GOT3 (cell line): ENCODE measurements around the gene MICAL3.
"Not testable (repeated sequence)": the region's sequence is repeated elsewhere in the genome, so short reads cannot be mapped to it uniquely, and the experiment has no call there.

Experiments used
- DNase-seq: peaks from one replicate; lab custom pipeline; 2025; ENCODE audit warnings: mixed read lengths; lab: John Stamatoyannopoulos, UW

The MICAL3 gene

DNA sequence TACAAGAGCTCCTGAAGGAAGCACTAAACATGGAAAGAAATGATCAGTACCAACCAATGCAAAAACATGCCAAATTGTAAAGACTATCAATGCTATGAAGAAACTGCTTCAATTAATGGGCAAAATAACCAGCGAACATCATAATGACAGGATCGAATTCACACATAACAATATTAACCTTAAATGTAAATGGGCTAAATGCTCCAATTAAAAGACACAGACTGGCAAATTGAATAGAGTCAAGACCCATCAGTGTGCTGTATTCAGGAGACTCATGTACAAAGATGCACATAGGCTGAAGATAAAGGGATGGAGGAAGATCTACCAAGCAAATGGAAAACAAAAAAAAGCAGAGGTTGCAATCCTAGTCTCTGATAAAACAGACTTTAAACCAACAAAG lies 91.9 kb downstream of the MICAL3 start:
- DNase-seq, result not testable (repeated sequence)

- DNase-seq, result no peak
Measured at GRCh38 chr22:17931400-17931825, 92.9 kb downstream of the MICAL3 start.

DNA sequence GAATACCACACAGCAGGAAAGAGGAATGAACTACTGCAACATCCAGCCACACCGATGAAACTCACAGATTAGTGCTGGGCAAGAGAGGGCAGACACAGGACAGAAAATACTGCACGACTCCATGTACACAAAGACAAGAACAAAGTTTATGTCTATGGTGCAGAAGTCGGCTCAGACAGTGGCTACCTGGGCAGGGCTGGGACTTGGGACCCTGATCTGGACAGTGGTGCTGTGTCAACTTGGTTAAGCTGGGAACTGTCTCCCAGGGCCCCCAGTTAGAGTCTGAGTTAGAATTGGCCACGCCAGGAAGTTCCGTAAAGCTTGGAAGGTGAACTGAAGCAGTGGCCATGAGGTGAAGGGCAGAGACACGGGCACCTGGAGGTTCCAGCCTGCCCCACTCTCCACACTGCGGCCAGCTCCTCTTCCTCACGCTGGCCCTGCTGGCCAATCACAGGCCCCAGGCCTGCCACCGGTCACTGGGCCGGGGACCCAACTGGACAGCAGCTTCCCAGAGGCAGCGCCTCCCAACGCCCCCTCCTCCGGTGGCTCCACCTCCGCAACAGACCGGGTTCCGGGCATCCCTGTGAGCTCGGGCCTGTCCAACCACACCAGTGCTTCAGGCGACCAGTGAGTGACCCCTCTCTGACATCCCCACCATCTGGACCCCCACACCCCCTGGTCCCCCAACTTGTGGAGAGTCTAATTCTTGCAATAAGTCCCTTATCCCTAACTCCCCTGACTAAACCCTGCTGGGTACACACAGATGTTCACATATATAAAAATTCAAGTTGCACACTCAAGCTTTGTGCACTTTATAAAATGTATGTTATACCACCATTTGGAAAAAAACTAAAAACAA lies 93.7 kb downstream of the MICAL3 start:
- DNase-seq, result no peak

DNA sequence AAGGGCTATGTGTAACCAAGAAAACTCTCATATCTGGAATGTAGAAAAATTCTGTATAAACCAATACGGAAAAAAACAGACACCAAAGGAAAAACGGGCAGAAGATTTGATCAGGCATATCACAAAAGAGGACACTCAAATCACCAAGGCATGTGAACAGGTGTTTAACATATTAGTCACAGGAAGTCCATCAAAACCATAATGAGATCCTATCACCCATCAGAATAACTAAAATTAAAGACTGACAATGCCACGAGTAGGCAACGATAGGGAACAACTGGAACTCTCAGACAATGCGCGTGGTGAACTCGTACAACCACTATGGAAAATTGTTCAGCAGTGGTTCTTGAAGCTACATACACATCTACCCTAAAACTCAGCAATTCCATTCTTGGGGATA lies 94.5 kb downstream of the MICAL3 start:
- no peak for DNase-seq

GRCh38 chr22:17928391-17928790 lies 96.0 kb downstream of the MICAL3 start:
- no peak for DNase-seq

DNA sequence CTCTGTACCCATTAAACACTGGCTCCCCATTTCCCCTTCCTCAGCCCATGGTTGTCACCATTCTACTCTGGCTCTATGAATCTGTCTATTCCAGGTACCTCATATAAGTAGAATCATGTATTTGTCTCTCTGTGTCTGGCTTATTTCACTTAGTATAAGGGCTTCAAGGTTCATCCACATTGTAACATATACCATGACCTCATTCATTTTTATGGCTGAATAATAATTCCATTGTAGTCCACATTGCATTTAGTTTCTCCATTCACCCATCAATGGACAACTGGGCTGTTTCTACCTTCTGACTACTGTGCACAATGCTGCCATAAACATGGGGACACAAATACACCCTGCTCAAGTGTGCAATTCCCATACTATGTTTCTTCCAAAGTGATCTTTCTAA lies 97.3 kb downstream of the MICAL3 start:
- no peak for DNase-seq

DNA sequence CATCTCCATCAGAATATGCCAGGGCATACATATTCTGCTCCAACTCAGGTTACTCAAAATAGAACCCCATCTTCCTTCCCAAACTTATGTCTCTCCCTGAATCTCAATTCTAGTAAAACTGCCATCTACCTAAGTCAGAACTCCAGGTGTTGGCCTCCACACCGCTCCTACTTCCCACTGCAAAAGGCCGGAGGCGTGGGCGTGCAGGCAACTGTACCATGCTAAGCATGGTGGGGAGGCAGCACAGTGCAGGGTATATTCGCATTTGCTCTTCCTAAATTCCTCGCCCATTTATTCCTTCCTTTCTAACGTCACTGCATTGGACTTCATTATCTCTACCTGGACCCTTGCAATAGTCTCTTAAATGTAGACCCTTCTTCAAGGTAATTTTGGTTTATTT lies 97.8 kb downstream of the MICAL3 start:
- DNase-seq, result no peak

GRCh38 chr22:17925431-17925841 lies 98.9 kb downstream of the MICAL3 start:
- no peak for DNase-seq

DNA sequence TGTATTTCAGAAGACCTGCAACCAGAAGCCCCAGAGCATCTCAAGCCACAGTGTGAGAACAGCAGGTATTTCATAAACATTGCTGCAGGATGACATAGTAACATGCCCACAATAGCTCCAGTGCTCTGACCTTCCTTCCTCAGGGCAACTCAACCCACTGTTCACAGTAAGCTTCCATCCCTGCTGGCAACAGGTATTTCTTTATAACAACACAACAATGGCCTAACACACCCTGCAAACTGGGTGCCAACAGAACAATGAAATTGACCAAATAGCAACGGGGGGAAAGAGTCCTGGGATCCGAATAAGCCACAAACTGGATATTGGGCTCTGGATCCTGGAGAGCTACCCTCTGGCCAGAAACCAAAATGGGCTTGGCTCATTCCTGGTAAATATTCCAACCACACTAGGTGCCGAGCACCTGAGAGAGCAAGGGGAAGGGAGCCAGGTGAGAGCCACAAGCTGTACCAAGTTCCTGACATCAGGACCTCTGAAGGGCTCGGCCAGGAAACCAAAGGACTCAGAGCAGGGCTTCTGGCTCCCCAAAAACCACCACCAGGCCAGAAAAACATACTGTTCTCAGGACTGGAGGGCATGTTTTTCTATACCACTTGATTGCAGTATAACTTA lies 99.5 kb downstream of the MICAL3 start:
- DNase-seq, result no peak

DNA sequence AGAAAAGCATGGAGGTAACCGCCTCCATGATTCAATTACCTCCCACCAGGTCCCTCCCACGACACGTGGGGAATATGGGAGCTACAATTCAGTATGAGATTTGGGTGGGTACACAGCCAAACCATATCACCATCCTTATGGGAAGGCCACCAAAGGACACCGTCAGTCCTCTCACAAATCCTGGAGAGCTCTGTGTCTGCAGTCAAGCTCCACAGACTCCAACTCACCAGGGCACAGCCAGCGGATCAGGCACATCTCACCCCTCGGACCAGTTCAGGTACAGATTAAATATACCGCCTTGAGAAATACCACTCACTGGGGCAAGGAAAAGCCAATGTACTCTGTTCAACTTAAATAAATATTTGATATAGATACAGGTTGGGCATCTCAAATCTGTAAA lies 100.3 kb downstream of the MICAL3 start:
- no peak for DNase-seq

DNA sequence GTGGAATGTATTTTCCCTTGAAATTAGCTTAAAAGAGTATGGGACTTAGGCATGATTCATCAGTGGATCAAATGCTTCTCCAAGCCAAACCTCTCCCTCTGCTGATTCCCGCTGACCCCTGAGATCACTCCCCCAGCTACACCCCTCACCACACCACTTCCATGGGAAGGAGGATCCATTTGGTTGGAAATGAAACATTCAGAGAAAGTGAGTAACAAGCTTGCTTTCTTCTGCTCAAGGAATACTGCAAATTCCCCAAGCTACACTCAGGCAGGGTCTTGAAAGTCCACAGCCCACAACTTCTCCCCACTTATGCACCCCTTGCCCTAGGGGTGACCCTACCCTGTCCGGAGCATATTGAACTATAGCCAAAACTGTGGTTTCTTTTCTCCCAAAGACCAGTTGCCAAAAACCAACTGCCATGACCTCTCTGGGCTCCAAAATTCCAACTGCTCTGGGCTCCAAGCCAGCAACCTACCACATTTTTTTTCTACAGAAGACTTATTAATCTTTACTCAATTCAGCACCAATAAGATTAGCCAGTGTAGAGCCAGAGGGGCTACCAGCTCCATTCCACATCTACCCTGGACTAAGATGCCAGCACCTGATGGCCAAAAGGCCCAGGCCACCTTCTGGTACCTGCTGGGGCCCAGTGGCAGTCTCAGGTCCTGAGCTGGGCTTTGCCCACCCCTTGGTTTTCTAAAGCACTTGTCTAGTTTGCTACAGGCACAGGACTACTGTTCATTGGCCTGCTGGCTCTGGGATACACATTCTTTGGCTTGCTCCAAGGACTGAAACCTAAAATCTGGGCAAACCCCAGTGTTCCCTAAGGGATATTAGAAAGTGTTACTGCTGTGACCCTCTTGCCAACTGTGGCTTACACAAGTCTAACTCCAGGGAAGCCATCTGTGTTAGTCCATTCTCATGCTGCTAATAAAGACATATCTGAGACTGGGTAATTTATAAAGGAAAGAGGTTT lies 101.1 kb downstream of the MICAL3 start:
- DNase-seq, result peak; percentile 22

DNA sequence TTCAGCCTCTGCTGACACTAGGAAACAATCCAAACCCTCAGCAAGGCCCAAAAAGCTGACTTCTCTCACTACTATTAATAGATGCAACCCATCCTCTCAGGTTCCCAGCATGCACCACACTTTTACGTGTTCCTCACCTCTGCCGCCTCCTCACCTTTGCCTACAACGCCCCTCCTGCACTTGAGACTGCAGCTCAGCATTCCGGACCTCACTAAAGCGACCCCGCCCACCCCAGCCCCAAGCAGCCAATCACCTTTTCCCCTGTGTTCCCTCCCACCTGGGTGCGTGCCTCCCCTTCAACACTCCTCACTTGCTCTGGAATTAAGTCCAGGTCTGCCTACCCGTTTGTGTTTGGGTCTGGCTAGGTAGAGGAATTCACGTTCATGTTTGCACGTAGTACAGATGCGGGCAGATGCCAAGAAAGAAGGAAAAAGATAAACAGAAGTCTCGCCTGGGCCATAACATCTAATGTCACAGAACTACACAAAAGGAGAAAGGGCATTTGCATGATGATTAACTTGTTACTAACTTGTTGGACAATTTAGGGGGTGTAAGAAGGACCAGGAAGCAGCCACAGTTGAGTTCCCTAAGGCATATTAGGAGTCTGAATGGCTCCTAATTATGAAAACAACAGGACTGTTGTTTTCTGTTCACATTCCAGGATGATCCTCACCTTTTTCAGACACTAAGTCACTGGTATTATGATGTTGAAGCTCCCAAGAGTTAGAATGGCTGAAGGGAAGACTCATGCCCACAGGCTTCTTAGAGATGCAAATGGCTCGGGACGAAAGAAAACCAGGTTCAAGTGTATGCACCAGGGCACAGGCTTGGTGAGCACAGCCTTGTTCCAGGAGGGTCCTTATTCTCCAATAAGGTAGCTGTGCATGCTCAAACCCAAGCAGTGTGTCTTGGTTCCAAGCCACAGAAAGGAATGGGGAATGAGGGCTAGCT lies 102.2 kb downstream of the MICAL3 start:
- no peak for DNase-seq

- no peak for DNase-seq
Measured at GRCh38 chr22:17920992-17921650, 103.2 kb downstream of the MICAL3 start.

GRCh38 chr22:17920145-17920605 lies 104.2 kb downstream of the MICAL3 start:
- DNase-seq, result no peak

DNA sequence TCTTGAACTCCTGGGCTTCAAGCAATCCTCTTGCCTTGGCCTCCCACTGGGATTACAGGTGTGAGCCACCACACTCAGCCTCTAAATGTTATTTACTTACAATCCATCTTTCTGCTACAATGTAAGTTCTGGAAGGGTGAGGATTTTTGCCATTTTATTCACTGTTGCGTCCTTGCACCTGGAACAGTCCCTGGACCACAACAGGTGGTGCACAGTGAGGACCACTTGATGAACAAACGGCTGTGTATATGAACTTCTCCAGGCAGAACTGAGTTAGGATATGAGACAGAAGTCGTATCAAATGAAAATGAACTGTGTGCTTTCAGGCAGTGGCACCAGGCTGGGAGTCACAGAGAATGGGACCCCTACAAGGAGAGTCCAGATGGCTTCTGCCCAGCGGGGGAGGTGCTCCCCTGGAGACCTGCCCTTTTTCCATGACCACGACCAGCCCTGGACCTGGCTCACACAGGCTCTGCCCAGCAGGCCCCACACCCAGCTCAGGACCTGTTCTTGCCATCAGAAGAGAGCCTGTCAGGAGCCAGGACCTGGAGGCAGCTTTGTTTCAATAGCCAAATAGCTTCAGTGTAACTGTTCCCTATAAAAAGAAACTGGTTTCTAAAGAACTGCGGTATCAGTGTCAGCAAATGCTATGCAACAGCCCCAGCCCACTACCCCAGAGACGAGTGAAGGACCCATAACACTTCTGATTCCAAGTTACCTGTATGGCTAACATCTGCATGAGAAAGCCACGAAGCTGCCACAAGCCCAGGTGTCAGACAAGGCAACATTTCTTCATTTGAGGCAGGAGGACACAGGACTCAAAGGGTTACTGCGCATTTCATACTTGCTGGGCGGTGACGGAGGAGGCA lies 104.9 kb downstream of the MICAL3 start:
- no peak for DNase-seq

DNA sequence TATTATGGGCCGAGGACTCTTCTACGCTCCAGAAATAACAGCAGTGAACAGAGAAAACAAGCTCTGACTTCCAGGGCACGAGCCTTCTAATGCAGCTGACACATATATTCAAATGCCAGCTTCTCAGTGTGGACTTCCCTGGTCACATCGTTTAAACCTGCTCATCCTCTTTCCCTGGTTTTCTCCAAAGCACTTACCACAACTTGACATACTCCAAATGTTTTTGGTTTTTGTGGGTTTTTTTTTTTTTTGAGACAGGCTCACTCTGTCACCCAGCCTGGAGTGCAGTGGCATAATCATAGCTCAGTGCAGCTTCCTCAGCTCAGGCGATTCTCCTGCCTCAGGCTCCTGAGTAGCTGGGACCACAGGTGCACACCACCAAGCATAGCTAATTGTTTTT lies 105.5 kb downstream of the MICAL3 start:
- DNase-seq, result no peak

DNA sequence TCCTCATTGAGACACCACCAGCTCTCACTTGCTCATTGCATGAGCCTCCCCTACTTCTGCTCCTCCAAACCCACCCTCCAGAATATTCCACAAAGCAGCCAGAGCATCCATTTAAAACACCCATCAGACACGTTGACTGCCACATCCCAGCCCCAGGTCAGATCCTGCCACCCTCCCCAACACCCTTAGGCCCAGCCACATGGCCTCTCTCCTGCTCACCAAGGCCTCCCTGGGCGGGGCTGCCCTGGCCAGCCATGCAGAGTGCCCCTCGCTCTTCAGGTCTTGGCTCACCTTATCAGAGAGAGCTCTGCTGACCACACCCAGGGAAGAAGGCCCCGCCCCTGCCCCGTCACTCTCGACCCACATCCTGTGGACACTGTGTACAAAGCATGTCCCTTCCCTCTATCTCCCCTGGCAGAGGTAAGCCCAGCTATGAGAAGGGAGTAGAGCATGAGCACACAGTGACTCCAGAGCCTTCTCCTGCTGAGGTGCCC lies 106.8 kb downstream of the MICAL3 start:
- no peak for DNase-seq

DNA sequence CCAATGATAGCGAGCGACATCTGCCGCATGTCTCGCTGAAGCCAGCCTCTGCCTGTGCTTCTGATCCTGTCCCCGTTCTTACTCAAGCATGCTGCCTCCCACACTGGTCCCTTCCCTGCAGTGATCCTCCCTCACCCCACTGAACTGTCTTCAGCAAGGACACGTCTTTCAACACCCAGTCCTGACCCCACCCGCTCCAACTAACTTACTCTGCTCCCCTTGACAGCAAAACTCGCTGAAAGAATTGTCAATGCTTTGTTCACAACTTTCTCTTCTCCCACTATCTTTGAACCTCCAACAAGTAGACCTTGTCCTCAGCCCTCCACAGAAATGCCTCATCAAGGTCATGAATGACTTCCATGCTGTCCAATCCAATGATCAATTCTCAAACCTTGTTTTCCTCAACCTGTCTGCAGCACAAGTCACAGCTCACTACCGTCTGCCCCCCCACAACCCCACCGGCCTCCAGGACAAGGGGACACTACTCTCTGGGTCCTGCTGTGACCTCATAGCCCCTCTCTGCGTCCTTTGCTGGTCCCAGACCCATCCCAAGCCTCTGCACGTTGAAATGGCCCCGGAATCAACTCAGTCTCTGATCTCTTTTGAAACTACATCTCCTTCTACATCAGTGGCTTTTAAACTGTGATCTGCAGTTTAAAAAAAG lies 108.0 kb downstream of the MICAL3 start:
- DNase-seq, result no peak

DNA sequence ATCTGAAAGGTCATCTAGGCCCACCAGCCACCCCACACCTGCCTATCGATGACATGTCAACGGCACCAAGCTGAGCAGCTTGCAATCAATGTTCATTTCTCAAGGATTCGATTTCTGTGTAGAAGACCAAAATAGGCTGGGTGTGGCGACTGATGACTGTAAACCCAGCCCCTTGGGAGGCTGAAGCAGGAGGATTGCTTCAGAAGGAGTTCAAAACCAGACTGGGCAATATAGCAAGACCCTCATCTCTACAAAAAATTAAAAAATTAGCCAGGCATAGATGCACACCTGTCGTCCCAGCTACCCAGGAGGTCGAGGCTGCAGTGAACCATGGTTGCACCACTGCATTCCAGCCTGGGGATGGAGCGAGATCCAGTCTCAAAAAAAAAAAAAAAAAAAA lies 108.7 kb downstream of the MICAL3 start:
- no peak for DNase-seq
